ENCODE results near the gene NRN1L.

DNA sequence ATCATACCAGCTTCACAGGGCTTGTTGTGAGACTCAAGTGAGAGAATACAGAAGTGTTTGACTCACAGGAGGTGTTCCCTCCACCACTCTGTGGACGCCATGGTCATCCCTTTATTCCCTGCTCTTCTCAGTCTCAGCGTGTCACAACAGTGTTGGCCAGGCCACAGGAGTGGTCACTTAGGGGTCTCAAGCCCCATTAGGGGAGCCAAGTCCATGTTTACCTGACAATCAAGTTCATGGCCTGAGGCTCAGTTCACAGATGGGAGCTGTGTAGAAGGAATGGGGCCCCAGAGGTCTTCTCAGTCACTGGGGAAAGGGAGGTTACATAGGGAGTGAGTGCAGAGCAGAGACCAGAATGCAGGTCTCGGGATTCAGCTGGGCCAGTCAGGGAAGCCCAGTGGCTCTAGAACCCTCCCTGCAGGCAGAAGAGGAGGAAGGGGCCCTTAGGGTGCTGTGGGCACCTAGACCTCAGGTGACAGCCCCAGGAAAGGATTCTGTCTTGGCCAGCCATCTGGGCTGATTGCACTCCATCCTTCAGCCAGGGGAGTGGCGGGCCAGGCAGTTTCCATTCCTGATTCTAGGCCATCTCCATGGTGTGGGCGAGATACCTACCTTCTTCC, 27.6 kb upstream of the NRN1L start:
- TF ChIP-seq, protein P1, sequence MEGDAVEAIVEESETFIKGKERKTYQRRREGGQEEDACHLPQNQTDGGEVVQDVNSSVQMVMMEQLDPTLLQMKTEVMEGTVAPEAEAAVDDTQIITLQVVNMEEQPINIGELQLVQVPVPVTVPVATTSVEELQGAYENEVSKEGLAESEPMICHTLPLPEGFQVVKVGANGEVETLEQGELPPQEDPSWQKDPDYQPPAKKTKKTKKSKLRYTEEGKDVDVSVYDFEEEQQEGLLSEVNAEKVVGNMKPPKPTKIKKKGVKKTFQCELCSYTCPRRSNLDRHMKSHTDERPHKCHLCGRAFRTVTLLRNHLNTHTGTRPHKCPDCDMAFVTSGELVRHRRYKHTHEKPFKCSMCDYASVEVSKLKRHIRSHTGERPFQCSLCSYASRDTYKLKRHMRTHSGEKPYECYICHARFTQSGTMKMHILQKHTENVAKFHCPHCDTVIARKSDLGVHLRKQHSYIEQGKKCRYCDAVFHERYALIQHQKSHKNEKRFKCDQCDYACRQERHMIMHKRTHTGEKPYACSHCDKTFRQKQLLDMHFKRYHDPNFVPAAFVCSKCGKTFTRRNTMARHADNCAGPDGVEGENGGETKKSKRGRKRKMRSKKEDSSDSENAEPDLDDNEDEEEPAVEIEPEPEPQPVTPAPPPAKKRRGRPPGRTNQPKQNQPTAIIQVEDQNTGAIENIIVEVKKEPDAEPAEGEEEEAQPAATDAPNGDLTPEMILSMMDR (conservative IDR thresholded peaks at IDR 0.05; ENCODE audit: low read depth, low read length), result no peak
- TF ChIP-seq EZH2 (IDR thresholded peaks at IDR 0.05; ENCODE audit: low read length, unreplicated experiment), result no peak
- no peak for TF ChIP-seq EZH2phosphoT487 (IDR thresholded peaks at IDR 0.05; ENCODE audit: borderline replicate concordance, low read length)
